Measurements from ENCODE around the gene SKIL. TPM values are rescaled to one million over a fixed set of nuclear protein-coding genes. Genes with fewer than 3 reads are reported as not detected.

The SKIL gene
- total and polyA plus RNA-seq, 2 experiments from 2014 or later = 141 to 358 TPM

DNA sequence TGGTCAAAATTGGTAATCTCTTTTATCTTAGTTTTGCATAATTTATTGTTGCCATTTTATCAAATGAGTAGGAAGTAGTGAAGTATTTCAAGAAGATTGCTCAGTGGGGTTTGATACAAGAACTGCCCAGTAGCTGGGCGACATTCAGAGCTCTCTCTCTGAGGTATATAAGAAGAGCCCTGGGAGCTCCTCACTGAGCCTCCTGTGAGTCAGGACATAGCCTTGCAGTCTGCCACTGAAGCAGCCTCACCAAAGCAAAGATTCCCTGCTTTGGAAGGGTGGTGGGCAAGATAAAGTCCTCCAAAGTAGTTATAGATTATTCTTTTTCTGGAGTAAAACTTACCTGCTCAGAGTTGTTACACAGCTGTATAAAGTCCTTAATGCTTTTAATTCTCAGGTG, 26.1 kb downstream of the SKIL start:
- Histone ChIP-seq H3F3A (replicated peaks; ENCODE audit: low read depth) (peaks cover 26% of the 10 kb centered on the region), H3K36me3 (ENCODE audit: insufficient read depth) (peaks cover 88% of the 10 kb centered on the region), H3K4me1 (ENCODE audit: insufficient read depth) (no peaks in the 10 kb centered on the region; the same call in 1 of the 2 replicates), H3K27me3 (ENCODE audit: insufficient read depth) (no peaks in the 10 kb centered on the region), H3K4me3 (no peak overlapping the region), H3K27ac (ENCODE audit: low read depth) (peak overlapping the region; percentile 88; the same call in 1 of the 2 replicates), H4K20me1 (replicated peaks; ENCODE audit: insufficient read depth) (peaks cover 64% of the 10 kb centered on the region), H3K79me2 (replicated peaks; ENCODE audit: insufficient read depth) (peaks cover 98% of the 10 kb centered on the region), H3K9me2 (ENCODE audit: insufficient read depth) (no peaks in the 10 kb centered on the region), H3K4me2 (no peak overlapping the region), H2AFZ (no peak overlapping the region)
- ATAC-seq = no peak
- no peak for DNase-seq (ENCODE audit: low spot score)
- Mint-ChIP-seq H3K4me1 (peaks cover 8% of the 10 kb centered on the region; the same call in 1 of the 3 replicates), H3K4me3 (no peak overlapping the region), H3K9me3 (no peaks in the 10 kb centered on the region), H3K36me3 (ENCODE audit: low read depth) (peaks cover 85% of the 10 kb centered on the region), H3K27ac (no peak overlapping the region), H3K27me3 (ENCODE audit: insufficient read depth, low read depth, poor library complexity) (peaks cover 3% of the 10 kb centered on the region)
- TF ChIP-seq ZNF331 (CRISPR knock-in tag; IDR thresholded peaks at IDR 0.05; ENCODE audit: low read depth) = no peak
- no peak for TF ChIP-seq POLR2AphosphoS5 (IDR thresholded peaks at IDR 0.05; ENCODE audit: low read depth)
- TF ChIP-seq, protein P1, sequence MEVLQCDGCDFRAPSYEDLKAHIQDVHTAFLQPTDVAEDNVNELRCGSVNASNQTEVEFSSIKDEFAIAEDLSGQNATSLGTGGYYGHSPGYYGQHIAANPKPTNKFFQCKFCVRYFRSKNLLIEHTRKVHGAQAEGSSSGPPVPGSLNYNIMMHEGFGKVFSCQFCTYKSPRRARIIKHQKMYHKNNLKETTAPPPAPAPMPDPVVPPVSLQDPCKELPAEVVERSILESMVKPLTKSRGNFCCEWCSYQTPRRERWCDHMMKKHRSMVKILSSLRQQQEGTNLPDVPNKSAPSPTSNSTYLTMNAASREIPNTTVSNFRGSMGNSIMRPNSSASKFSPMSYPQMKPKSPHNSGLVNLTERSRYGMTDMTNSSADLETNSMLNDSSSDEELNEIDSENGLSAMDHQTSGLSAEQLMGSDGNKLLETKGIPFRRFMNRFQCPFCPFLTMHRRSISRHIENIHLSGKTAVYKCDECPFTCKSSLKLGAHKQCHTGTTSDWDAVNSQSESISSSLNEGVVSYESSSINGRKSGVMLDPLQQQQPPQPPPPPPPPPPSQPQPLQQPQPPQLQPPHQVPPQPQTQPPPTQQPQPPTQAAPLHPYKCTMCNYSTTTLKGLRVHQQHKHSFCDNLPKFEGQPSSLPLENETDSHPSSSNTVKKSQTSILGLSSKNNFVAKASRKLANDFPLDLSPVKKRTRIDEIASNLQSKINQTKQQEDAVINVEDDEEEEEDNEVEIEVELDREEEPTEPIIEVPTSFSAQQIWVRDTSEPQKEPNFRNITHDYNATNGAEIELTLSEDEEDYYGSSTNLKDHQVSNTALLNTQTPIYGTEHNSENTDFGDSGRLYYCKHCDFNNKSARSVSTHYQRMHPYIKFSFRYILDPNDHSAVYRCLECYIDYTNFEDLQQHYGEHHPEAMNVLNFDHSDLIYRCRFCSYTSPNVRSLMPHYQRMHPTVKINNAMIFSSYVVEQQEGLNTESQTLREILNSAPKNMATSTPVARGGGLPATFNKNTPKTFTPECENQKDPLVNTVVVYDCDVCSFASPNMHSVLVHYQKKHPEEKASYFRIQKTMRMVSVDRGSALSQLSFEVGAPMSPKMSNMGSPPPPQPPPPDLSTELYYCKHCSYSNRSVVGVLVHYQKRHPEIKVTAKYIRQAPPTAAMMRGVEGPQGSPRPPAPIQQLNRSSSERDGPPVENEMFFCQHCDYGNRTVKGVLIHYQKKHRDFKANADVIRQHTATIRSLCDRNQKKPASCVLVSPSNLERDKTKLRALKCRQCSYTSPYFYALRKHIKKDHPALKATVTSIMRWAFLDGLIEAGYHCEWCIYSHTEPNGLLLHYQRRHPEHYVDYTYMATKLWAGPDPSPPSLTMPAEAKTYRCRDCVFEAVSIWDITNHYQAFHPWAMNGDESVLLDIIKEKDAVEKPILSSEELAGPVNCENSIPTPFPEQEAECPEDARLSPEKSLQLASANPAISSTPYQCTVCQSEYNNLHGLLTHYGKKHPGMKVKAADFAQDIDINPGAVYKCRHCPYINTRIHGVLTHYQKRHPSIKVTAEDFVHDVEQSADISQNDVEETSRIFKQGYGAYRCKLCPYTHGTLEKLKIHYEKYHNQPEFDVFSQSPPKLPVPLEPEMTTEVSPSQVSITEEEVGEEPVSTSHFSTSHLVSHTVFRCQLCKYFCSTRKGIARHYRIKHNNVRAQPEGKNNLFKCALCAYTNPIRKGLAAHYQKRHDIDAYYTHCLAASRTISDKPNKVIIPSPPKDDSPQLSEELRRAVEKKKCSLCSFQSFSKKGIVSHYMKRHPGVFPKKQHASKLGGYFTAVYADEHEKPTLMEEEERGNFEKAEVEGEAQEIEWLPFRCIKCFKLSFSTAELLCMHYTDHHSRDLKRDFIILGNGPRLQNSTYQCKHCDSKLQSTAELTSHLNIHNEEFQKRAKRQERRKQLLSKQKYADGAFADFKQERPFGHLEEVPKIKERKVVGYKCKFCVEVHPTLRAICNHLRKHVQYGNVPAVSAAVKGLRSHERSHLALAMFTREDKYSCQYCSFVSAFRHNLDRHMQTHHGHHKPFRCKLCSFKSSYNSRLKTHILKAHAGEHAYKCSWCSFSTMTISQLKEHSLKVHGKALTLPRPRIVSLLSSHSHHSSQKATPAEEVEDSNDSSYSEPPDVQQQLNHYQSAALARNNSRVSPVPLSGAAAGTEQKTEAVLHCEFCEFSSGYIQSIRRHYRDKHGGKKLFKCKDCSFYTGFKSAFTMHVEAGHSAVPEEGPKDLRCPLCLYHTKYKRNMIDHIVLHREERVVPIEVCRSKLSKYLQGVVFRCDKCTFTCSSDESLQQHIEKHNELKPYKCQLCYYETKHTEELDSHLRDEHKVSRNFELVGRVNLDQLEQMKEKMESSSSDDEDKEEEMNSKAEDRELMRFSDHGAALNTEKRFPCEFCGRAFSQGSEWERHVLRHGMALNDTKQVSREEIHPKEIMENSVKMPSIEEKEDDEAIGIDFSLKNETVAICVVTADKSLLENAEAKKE (CRISPR knock-in tag; IDR thresholded peaks at IDR 0.05) = no peak

- Histone ChIP-seq H3K9me2 (ENCODE audit: insufficient read depth) (no peaks in the 10 kb centered on the region), H3F3A (replicated peaks; ENCODE audit: low read depth) (peaks cover 34% of the 10 kb centered on the region), H3K27me3 (ENCODE audit: insufficient read depth) (no peaks in the 10 kb centered on the region), H3K36me3 (ENCODE audit: insufficient read depth) (peaks cover 89% of the 10 kb centered on the region), H2AFZ (no peak overlapping the region), H3K4me2 (no peak overlapping the region), H3K4me3 (no peak overlapping the region), H3K4me1 (ENCODE audit: insufficient read depth) (no peaks in the 10 kb centered on the region), H3K79me2 (replicated peaks; ENCODE audit: insufficient read depth) (peaks cover 95% of the 10 kb centered on the region), H3K27ac (ENCODE audit: low read depth) (no peak overlapping the region; the same call in 1 of the 2 replicates), H4K20me1 (replicated peaks; ENCODE audit: insufficient read depth) (peaks cover 56% of the 10 kb centered on the region)
- ATAC-seq (no peak), DNase-seq (ENCODE audit: low spot score) (no peak)
- Mint-ChIP-seq H3K27me3 (ENCODE audit: insufficient read depth, low read depth, poor library complexity) (peaks cover 3% of the 10 kb centered on the region), H3K4me1 (0 out of 3 replicates have a peak, but pooled peaks cover 2% of the 10 kb centered on the region), H3K27ac (no peak overlapping the region), H3K4me3 (no peak overlapping the region), H3K9me3 (no peaks in the 10 kb centered on the region), H3K36me3 (ENCODE audit: low read depth) (peaks cover 92% of the 10 kb centered on the region)
- TF ChIP-seq, protein P2, sequence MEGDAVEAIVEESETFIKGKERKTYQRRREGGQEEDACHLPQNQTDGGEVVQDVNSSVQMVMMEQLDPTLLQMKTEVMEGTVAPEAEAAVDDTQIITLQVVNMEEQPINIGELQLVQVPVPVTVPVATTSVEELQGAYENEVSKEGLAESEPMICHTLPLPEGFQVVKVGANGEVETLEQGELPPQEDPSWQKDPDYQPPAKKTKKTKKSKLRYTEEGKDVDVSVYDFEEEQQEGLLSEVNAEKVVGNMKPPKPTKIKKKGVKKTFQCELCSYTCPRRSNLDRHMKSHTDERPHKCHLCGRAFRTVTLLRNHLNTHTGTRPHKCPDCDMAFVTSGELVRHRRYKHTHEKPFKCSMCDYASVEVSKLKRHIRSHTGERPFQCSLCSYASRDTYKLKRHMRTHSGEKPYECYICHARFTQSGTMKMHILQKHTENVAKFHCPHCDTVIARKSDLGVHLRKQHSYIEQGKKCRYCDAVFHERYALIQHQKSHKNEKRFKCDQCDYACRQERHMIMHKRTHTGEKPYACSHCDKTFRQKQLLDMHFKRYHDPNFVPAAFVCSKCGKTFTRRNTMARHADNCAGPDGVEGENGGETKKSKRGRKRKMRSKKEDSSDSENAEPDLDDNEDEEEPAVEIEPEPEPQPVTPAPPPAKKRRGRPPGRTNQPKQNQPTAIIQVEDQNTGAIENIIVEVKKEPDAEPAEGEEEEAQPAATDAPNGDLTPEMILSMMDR (conservative IDR thresholded peaks at IDR 0.05; ENCODE audit: low read depth in 2 of 2) = no peak
- no peak for TF ChIP-seq ETS1 (IDR thresholded peaks at IDR 0.05)
Measured at GRCh38 chr3:170386468-170386867, 29.0 kb downstream of the SKIL start.

All from GM23338 (cell line).